DND-41 (cell line): ENCODE data around the gene PLIN3.

Source experiments
- ATAC-seq: fragments of 200-7000 bp; cut with Tn5 transposase; 3 replicates; pipeline ENCODE4 v1.9.1; 2021; ENCODE audit warnings: low read depth; ENCODE audit not compliant: insufficient read depth
- DNase-seq: peaks from one replicate; pipeline ENCODE4 v3.0.0-alpha.2; 2020
- H2AFZ ChIP-seq: 2 replicates; pipeline ENCODE4 v1.6.0; 2012; ENCODE audit warnings: low read depth, low read length
- H3K27ac ChIP-seq: 2 replicates; pipeline ENCODE4 v1.5.1; 2012; ENCODE audit warnings: low read length, inconsistent platforms
- H3K27me3 ChIP-seq: fragments of 200-600 bp; sonication (generic); 2 replicates; pipeline ENCODE4 v1.6.0; 2012; ENCODE audit warnings: low read length, mild to moderate bottlenecking, inconsistent platforms; ENCODE audit not compliant: insufficient read depth, poor library complexity
- H3K36me3 ChIP-seq: 2 replicates; pipeline ENCODE4 v1.5.1; 2012; ENCODE audit warnings: low read length, inconsistent platforms; ENCODE audit not compliant: insufficient read depth
- H3K4me1 ChIP-seq: 2 replicates; pipeline ENCODE4 v1.5.1; 2012; ENCODE audit warnings: mild to moderate bottlenecking, low read length; ENCODE audit not compliant: insufficient read depth
- H3K4me2 ChIP-seq: 2 replicates; pipeline ENCODE4 v1.6.0; 2012; ENCODE audit warnings: mild to moderate bottlenecking, moderate library complexity, low read length, inconsistent platforms; ENCODE audit not compliant: insufficient read depth
- H3K4me3 ChIP-seq, 2 experiments: fragments of 200-600 bp in 1 of 2; shearing (Covaris generic) in 1 of 2; 2 replicates each; pipeline ENCODE4 v1.5.1; 2012 to 2016; ENCODE audit warnings: inconsistent platforms in 2 of 2, low read length in 2 of 2, mild to moderate bottlenecking in 2 of 2, low read depth in 1 of 2, moderate library complexity in 1 of 2
- H3K79me2 ChIP-seq: 2 replicates; pipeline ENCODE4 v1.6.0; 2012; ENCODE audit warnings: low read length, inconsistent platforms; ENCODE audit not compliant: insufficient read depth
- H3K9ac ChIP-seq: 2 replicates; pipeline ENCODE4 v1.6.0; 2012; ENCODE audit warnings: low read depth, mild to moderate bottlenecking, inconsistent platforms, low read length, moderate library complexity
- H3K9me3 ChIP-seq: 2 replicates; pipeline ENCODE4 v1.5.1; 2012; ENCODE audit warnings: low read length, moderate library complexity, mild to moderate bottlenecking, inconsistent platforms; ENCODE audit not compliant: insufficient read depth, severe bottlenecking
- H4K20me1 ChIP-seq: 2 replicates; pipeline ENCODE4 v1.6.0; 2012; ENCODE audit warnings: low read length; ENCODE audit not compliant: insufficient read depth
- EZH2 ChIP-seq: IDR thresholded peaks from 3 replicates; pipeline ENCODE4 v1.6.1; 2012; ENCODE audit warnings: borderline replicate concordance, low read depth, mild to moderate bottlenecking, moderate library complexity, low read length, inconsistent platforms; ENCODE audit not compliant: severe bottlenecking
- TF ChIP-seq, protein P1 (sequence below): IDR thresholded peaks from 2 replicates; pipeline ENCODE4 v1.5.1; 2012; ENCODE audit warnings: borderline replicate concordance, low read length, moderate library complexity, mild to moderate bottlenecking; ENCODE audit not compliant: poor library complexity, severe bottlenecking; ENCODE audit errors: extremely low read depth

Gene PLIN3

GRCh38 chr19:4908781-4909155 is 41.3 kb upstream of the PLIN3 start:
- peak overlapping the region; percentile 92 for H3K9ac ChIP-seq
- H3K4me2 ChIP-seq = peak overlapping the region; percentile 70
- ATAC-seq (no peak), DNase-seq (no peak)
- no peak for TF ChIP-seq EZH2
- TF ChIP-seq, protein P1, sequence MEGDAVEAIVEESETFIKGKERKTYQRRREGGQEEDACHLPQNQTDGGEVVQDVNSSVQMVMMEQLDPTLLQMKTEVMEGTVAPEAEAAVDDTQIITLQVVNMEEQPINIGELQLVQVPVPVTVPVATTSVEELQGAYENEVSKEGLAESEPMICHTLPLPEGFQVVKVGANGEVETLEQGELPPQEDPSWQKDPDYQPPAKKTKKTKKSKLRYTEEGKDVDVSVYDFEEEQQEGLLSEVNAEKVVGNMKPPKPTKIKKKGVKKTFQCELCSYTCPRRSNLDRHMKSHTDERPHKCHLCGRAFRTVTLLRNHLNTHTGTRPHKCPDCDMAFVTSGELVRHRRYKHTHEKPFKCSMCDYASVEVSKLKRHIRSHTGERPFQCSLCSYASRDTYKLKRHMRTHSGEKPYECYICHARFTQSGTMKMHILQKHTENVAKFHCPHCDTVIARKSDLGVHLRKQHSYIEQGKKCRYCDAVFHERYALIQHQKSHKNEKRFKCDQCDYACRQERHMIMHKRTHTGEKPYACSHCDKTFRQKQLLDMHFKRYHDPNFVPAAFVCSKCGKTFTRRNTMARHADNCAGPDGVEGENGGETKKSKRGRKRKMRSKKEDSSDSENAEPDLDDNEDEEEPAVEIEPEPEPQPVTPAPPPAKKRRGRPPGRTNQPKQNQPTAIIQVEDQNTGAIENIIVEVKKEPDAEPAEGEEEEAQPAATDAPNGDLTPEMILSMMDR = no peak
- H4K20me1 ChIP-seq = peaks cover 35% of the 10 kb centered on the region
- peak overlapping the region in 1 of 2 experiments; percentile 61; a peak in 1 of 4 replicates for H3K4me3 ChIP-seq
- H3K9me3 ChIP-seq = no peaks in the 10 kb centered on the region
- peaks cover 40% of the 10 kb centered on the region for H3K4me1 ChIP-seq
- peaks cover 39% of the 10 kb centered on the region for H3K79me2 ChIP-seq
- H3K27ac ChIP-seq = peak overlapping the region; percentile 88
- peaks cover 35% of the 10 kb centered on the region for H3K36me3 ChIP-seq
- H2AFZ ChIP-seq = peak overlapping the region; percentile 70
- H3K27me3 ChIP-seq = no peaks in the 10 kb centered on the region

DNA sequence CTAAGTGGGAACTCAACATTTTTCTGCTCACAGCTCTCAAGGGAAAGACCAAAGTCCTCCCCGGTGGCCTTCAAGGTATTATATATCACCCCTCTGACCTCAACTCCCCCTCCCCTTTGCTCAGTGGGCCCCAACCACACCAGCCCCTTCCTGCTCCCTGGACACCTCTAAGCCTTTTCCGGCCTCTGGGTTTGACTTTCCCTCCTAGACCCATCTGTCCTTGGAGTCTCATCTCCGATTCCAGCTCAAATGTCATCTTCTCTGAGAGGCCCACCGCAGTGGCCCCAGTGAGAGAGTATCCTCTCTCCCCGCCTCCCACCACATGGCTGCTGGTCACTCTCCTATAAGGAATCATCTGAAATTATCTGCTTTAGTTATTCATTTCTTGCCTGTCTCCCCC is 40.9 kb upstream of the PLIN3 start:
- TF ChIP-seq, protein P1 = no peak
- no peak for TF ChIP-seq EZH2
- no peak overlapping the region for H2AFZ ChIP-seq
- DNase-seq = no peak
- peaks cover 31% of the 10 kb centered on the region for H3K36me3 ChIP-seq
- H4K20me1 ChIP-seq = peaks cover 31% of the 10 kb centered on the region
- H3K4me2 ChIP-seq = no peak overlapping the region; the same call in 1 of the 2 replicates
- peak overlapping the region; percentile 92; the same call in 1 of the 2 replicates for H3K9ac ChIP-seq
- H3K27me3 ChIP-seq = no peaks in the 10 kb centered on the region
- H3K9me3 ChIP-seq = no peaks in the 10 kb centered on the region
- no peak overlapping the region for H3K27ac ChIP-seq
- H3K79me2 ChIP-seq = peaks cover 35% of the 10 kb centered on the region
- peaks cover 36% of the 10 kb centered on the region for H3K4me1 ChIP-seq
- no peak for ATAC-seq
- H3K4me3 ChIP-seq = no peak overlapping the region

DNA sequence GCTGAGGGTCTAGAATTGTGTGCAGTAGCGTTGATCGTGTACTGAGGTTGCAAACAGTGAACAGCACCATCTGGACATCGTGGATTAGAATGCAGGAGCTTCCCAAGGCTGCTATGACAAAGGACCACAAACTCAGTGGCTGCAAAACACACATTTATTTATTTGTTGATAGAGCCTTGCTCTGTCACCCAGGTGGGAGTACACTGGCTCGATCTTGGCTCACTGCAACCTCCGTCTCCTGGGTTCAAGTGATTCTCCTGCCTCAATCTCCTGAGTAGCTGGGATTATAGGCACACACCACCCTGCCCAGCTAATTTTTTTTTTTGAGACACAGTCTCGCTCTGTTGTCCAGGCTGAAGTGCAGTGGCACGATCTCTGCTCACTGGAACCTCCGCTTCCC is 39.5 kb upstream of the PLIN3 start:
- no peak for TF ChIP-seq EZH2
- TF ChIP-seq, protein P1 = no peak
- H3K79me2 ChIP-seq = peaks cover 21% of the 10 kb centered on the region
- peaks cover 23% of the 10 kb centered on the region for H3K4me1 ChIP-seq
- H3K4me3 ChIP-seq = no peak overlapping the region
- H3K27me3 ChIP-seq = no peaks in the 10 kb centered on the region
- peaks cover 17% of the 10 kb centered on the region for H4K20me1 ChIP-seq
- DNase-seq (no peak), ATAC-seq (no peak)
- no peaks in the 10 kb centered on the region for H3K9me3 ChIP-seq
- H3K27ac ChIP-seq = no peak overlapping the region
- H3K36me3 ChIP-seq = peaks cover 17% of the 10 kb centered on the region
- H3K4me2 ChIP-seq = no peak overlapping the region
- no peak overlapping the region for H2AFZ ChIP-seq
- no peak overlapping the region for H3K9ac ChIP-seq

DNA sequence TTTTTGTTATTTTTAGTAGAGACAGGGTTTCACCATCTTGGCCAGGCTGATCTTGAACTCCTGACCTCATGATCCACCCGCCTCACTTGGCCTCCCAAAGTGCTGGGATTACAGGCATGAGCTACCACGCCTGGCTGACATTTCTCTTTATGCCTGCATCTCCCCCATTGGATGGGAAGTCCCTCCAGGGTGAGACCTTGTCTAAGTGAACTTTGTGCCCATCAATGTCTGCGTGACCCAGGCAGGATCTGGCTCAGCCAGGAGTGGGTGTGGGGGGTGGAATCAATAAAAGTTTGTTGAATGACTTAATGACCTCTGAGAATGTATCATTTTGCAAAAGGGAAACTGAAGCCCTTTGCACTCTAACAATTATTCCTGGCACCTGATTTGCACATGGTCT is 37.0 kb upstream of the PLIN3 start:
- TF ChIP-seq, protein P1 = no peak
- TF ChIP-seq EZH2 = no peak
- Histone ChIP-seq H3K9ac (no peak overlapping the region), H3K27ac (no peak overlapping the region), H3K36me3 (no peaks in the 10 kb centered on the region; the same call in 1 of the 2 replicates), H3K4me1 (peaks cover 8% of the 10 kb centered on the region), H4K20me1 (no peaks in the 10 kb centered on the region), H2AFZ (no peak overlapping the region), H3K79me2 (no peaks in the 10 kb centered on the region), H3K4me3 (no peak overlapping the region), H3K4me2 (no peak overlapping the region), H3K9me3 (no peaks in the 10 kb centered on the region), H3K27me3 (no peaks in the 10 kb centered on the region)
- DNase-seq = no peak
- no peak for ATAC-seq
